ENCODE results near the gene FSD2. TPM values are rescaled to one million over a fixed set of nuclear protein-coding genes. Genes with fewer than 3 reads are reported as not detected.

The FSD2 gene
- total and polyA plus RNA-seq, 10 donors: 0.02 to 0.03 (median 0.02) TPM; not detected in 7

GRCh38 chr15:82763361-82764116 is 42.3 kb downstream of the FSD2 start:
- peaks cover 0 to 78% (median 11%) of the 10 kb centered on the region in 6 donors for H3K36me3 ChIP-seq
- no peaks in the 10 kb centered on the region for H3K4me1 ChIP-seq
- intact Hi-C loops (cut with DNase I; ENCODE audit: low total_unique reads): no loop called here
- DNase-seq: no peak
- H3K4me3 ChIP-seq: no peak overlapping the region
- H3K9me3 ChIP-seq: no peaks in the 10 kb centered on the region
- WGBS, 5 donors: 89 to 96% (median 96%) methylated on average over 7 of the region's 7 CpGs
- no peak for TF ChIP-seq CTCF (IDR thresholded peaks at IDR 0.05 in 8 of 11, conservative IDR thresholded peaks at IDR 0.05 in 3 of 11)
- no peak for TF ChIP-seq POLR2AphosphoS5 (IDR thresholded peaks at IDR 0.05)
- TF ChIP-seq POLR2A (IDR thresholded peaks at IDR 0.05): no peak
- no peaks in the 10 kb centered on the region for H3K27me3 ChIP-seq (replicated peaks in 1 of 7)
- no peak overlapping the region for H3K27ac ChIP-seq

DNA sequence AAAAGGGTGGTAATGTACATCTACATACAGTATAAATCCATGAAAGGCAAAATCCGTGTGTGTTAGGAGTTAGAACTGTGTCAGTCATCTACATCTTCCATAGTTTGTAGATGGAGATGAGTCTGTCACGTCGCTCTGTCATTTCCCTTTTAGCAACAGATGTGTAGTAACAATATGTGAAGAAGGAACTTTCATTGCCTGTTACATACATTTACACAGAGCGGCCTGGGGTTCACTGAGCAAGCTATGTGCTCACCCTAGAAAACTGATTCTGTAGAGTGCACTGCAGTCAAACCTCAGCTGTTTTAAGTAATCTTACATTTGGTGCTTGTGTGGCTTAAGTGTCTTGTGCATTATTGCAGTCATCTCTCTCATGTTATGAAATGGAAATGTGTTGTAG is 54.6 kb downstream of the FSD2 start:
- Histone ChIP-seq H3K4me1 (peaks cover 5 to 61% (median 30%) of the 10 kb centered on the region in 6 donors), H3K27ac (peak overlapping the region in 7 of 8 donors; percentile 85 to 93 (median 90)), H3K9me3 (no peaks in the 10 kb centered on the region), H3K27me3 (replicated peaks in 1 of 7) (no peaks in the 10 kb centered on the region), H3K36me3 (peaks cover 3 to 43% (median 26%) of the 10 kb centered on the region in 6 donors), H3K4me3 (peak overlapping the region; percentile 64 to 97 (median 81))
- no peak for DNase-seq
- 19 to 44% (median 33%) methylated on average over 4 of the region's 4 CpGs for WGBS, 5 donors
- TF ChIP-seq POLR2AphosphoS5 (IDR thresholded peaks at IDR 0.05) (no peak), CTCF (IDR thresholded peaks at IDR 0.05 in 8 of 11, conservative IDR thresholded peaks at IDR 0.05 in 3 of 11) (no peak), POLR2A (IDR thresholded peaks at IDR 0.05) (no peak)
- intact Hi-C loops (cut with DNase I; ENCODE audit: low total_unique reads): no loop called here

DNA sequence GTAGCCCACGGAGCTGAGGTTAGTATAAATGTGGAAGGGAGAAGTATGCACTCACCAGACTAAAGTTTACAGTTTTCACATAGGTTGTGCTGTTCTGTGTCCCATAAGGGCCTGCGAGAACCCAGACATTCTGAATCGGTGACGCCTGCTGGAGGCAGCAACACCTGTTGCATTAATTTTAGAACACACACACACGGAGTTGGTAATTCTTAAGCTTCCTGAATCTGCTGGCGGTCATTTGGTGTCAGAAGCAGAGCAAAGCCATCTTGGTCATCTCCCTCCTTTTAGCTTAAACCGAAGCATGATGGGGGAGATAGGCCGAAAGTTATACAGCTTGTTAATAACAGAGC is 55.1 kb downstream of the FSD2 start:
- DNase-seq: no peak
- intact Hi-C loops (cut with DNase I; ENCODE audit: low total_unique reads): no loop called here
- peak in 1 of 11 experiments; percentile 2 for TF ChIP-seq CTCF (IDR thresholded peaks at IDR 0.05 in 8 of 11, conservative IDR thresholded peaks at IDR 0.05 in 3 of 11)
- no peak for TF ChIP-seq POLR2AphosphoS5 (IDR thresholded peaks at IDR 0.05)
- no peaks in the 10 kb centered on the region for H3K27me3 ChIP-seq (replicated peaks in 1 of 7)
- 1 to 3% (median 2%) methylated on average over 8 of the region's 8 CpGs for WGBS, 5 donors
- peak overlapping the region; percentile 64 to 97 (median 81) for H3K4me3 ChIP-seq
- H3K36me3 ChIP-seq: peaks cover 3 to 38% (median 21%) of the 10 kb centered on the region in 6 donors
- H3K4me1 ChIP-seq: peaks cover 5 to 57% (median 30%) of the 10 kb centered on the region in 6 donors
- no peaks in the 10 kb centered on the region for H3K9me3 ChIP-seq
- peak overlapping the region; percentile 77 to 93 (median 90) for H3K27ac ChIP-seq

GRCh38 chr15:82749951-82750830 is 55.7 kb downstream of the FSD2 start:
- Histone ChIP-seq H3K9me3 (no peaks in the 10 kb centered on the region), H3K36me3 (peaks cover 3 to 32% (median 15%) of the 10 kb centered on the region in 6 donors), H3K4me1 (peaks cover 5 to 57% (median 30%) of the 10 kb centered on the region in 6 donors), H3K27ac (peak overlapping the region; percentile 77 to 93 (median 90)), H3K27me3 (replicated peaks in 1 of 7) (no peaks in the 10 kb centered on the region), H3K4me3 (peak overlapping the region; percentile 64 to 97 (median 81))
- WGBS, 5 donors: 0% methylated on average over 39 to 47 of the region's 47 CpGs
- TF ChIP-seq CTCF (IDR thresholded peaks at IDR 0.05 in 8 of 11, conservative IDR thresholded peaks at IDR 0.05 in 3 of 11) (no peak), POLR2A (IDR thresholded peaks at IDR 0.05) (peak in 1 of 3 donors; percentile 22), POLR2AphosphoS5 (IDR thresholded peaks at IDR 0.05) (peak; percentile 92 to 97 (median 96))
- intact Hi-C loops (cut with DNase I; ENCODE audit: low total_unique reads): no loop called here
- DNase-seq: peak; percentile 94
